Central memory CD8-positive, alpha-beta T cell (primary cell): ENCODE data around the gene EPHX1.
A peak's percentile ranks its signal among the peaks of the same experiment; 100 is the strongest.
"Not testable (repeated sequence)": the region's sequence is repeated elsewhere in the genome, so short reads cannot be mapped to it uniquely, and the experiment has no call there.

Source experiments
- ATAC-seq: fragments of 150-1000 bp; cut with Tn5 transposase; replicated peaks from 2 replicates; pipeline ENCODE4 v1.10.0; 2022; ENCODE audit warnings: mild to moderate bottlenecking, moderate FRiP score, moderate number of reproducible peaks; ENCODE audit not compliant: poor library complexity, severe bottlenecking; ENCODE audit errors: extremely low read depth
- DNase-seq, 2 donors: peaks; one replicate each; pipeline ENCODE4 v3.0.0; 2021; ENCODE audit warnings: low spot score in 2 of 2
- H3K27ac Mint-ChIP-seq: one replicate; pipeline ENCODE4 v1.8.0; 2022; ENCODE audit warnings: low read depth, mild to moderate bottlenecking, moderate library complexity, mixed read lengths
- H3K27me3 Mint-ChIP-seq: one replicate; pipeline ENCODE4 v1.8.0; 2022; ENCODE audit warnings: mixed read lengths
- H3K36me3 Mint-ChIP-seq: one replicate; pipeline ENCODE4 v1.8.0; 2022; ENCODE audit warnings: mild to moderate bottlenecking, moderate library complexity, mixed read lengths; ENCODE audit not compliant: insufficient read depth
- H3K4me1 Mint-ChIP-seq: one replicate; pipeline ENCODE4 v1.8.0; 2022; ENCODE audit warnings: mixed read lengths
- H3K4me3 Mint-ChIP-seq: one replicate; pipeline ENCODE4 v1.8.0; 2022; ENCODE audit warnings: mild to moderate bottlenecking, moderate library complexity, mixed read lengths
- H3K9me3 Mint-ChIP-seq: one replicate; pipeline ENCODE4 v1.8.0; 2022; ENCODE audit warnings: mixed read lengths

Gene EPHX1

GRCh38 chr1:225809842-225810578, at the start of gene EPHX1:
Gene EPHX1, plus strand, starts transcription at chr1:225810124. Its CDS starts 18,606 bp downstream, at chr1:225828730.
- H3K36me3 Mint-ChIP-seq = no peaks in the 10 kb centered on the region
- peaks cover 10% of the 10 kb centered on the region for H3K4me1 Mint-ChIP-seq
- H3K4me3 Mint-ChIP-seq = peak within 1 kb of the TSS; percentile 80
- no peaks in the 10 kb centered on the region for H3K9me3 Mint-ChIP-seq
- DNase-seq = peak; percentile 20 to 32
- peak within 1 kb of the TSS; percentile 76 for H3K27ac Mint-ChIP-seq
- H3K27me3 Mint-ChIP-seq = no peaks in the 10 kb centered on the region
- ATAC-seq = peak; percentile 80

GRCh38 chr1:225760531-225760930, 49.4 kb upstream of the EPHX1 start:
- H3K4me1 Mint-ChIP-seq = no peaks in the 10 kb centered on the region
- H3K27me3 Mint-ChIP-seq = peaks cover 57% of the 10 kb centered on the region
- no peak overlapping the region for H3K27ac Mint-ChIP-seq
- no peak overlapping the region for H3K4me3 Mint-ChIP-seq
- DNase-seq (no peak), ATAC-seq (no peak)
- H3K9me3 Mint-ChIP-seq = no peaks in the 10 kb centered on the region
- H3K36me3 Mint-ChIP-seq = no peaks in the 10 kb centered on the region

DNA sequence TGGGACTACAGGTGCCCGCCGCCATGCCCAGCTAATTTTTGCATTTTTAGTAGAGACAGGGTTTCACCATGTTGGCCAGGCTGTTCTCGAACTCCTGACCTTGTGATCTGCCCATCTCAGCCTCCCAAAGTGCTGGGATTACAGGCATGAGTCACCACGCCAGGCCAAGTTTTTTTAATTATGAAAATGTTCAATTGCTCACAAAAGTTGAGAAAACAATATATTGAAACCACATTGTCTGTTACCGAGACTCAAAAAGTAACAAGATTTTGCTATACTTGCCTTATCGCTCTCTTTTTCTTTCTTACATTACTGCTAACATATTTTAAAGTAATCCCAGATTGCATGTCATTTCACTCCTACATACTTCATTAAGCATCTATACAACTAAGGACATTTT, 48.5 kb upstream of the EPHX1 start:
- H3K9me3 Mint-ChIP-seq, ATAC-seq, H3K4me3 Mint-ChIP-seq, DNase-seq, H3K27ac Mint-ChIP-seq, H3K36me3 Mint-ChIP-seq, H3K4me1 Mint-ChIP-seq: not testable (repeated sequence)
- peaks cover 66% of the 10 kb centered on the region for H3K27me3 Mint-ChIP-seq

DNA sequence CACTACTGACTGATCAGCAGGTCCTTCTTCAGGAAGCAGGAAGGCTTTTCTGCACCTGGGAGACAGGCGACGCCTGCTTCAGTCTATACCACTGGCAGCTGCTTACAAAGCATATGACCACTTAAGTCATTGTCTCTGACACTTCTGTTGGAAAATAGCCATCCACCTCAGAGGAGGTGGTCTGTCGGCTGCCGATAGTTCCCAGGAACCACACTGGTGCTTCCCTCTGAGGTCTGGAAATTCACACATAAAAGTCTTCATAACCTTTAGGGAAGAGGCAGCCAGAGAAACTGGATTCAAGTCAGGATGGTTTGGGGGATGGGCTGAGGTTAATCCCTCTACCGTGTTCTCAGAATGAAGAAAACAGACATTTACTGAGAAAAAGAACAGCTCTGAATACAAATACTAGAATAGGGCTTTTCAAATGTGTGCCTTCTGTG, 47.9 kb upstream of the EPHX1 start:
- H3K4me1 Mint-ChIP-seq = no peaks in the 10 kb centered on the region
- DNase-seq (no peak), ATAC-seq (no peak)
- peaks cover 68% of the 10 kb centered on the region for H3K27me3 Mint-ChIP-seq
- no peak overlapping the region for H3K27ac Mint-ChIP-seq
- no peaks in the 10 kb centered on the region for H3K36me3 Mint-ChIP-seq
- H3K4me3 Mint-ChIP-seq = no peak overlapping the region
- no peaks in the 10 kb centered on the region for H3K9me3 Mint-ChIP-seq

DNA sequence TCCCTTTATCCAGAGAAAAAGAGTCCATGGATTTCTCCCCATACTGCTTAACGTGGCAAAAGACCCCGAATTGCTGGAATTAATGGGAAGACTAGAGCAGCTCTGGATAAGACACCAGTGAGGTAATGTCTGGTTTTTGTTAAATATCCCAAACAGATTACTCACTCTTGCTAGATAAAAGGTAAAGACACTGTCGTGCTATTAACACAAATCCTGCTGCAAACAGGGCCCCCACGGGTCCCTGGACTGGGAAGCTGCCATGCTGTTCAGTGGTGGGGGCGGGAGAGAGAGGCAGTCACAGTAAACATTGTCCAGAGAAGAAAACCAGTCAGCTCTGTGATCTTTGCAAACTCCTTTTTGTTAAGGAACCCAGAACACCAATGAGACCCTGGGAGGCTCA, 47.5 kb upstream of the EPHX1 start:
- Mint-ChIP-seq H3K27me3 (peaks cover 64% of the 10 kb centered on the region), H3K27ac (no peak overlapping the region), H3K9me3 (no peaks in the 10 kb centered on the region), H3K36me3 (no peaks in the 10 kb centered on the region), H3K4me3 (no peak overlapping the region), H3K4me1 (no peaks in the 10 kb centered on the region)
- DNase-seq = no peak
- ATAC-seq = no peak

DNA sequence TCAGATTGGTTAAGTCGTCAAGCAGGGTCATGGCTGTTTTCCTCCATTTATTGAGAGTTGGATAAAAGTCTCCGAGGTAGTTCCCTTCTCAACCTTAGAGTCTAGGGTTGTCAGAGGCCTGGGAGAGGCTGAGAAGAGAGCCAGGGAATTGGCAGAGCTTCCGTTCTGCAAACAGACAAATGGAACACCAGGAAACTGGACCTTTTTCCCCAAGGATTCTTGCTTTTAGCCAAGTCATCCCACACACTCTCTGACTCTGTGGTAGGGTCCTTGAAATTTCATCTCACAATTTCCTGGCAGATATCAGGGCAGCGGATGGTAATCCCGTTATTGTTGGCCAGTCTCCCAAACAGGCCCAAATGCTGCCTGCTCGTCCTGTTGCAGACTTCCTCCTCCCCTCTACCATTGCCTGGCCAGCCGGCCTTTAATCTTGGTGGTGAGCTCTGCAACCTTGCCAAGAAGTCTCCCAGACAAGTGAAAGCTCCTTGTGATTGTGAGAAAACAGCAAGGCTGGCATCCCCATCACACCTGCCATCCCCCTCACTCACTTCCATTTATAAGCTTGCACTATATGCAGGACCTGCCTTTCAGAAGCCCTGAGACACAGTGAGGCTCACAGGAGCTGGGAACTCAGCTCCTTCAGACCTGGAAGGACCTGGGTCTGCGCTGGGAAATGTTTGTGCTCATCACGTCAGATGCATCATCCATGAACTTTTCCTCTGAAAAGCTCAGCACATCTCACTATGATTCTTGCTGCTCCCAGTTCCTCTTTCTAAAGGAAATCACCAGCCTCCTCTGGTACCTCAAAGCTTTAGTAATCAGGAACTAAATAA, 46.0 kb upstream of the EPHX1 start:
- no peaks in the 10 kb centered on the region for H3K4me1 Mint-ChIP-seq
- H3K4me3 Mint-ChIP-seq = no peak overlapping the region
- H3K27ac Mint-ChIP-seq = no peak overlapping the region
- no peak for ATAC-seq
- H3K27me3 Mint-ChIP-seq = peaks cover 54% of the 10 kb centered on the region
- no peaks in the 10 kb centered on the region for H3K9me3 Mint-ChIP-seq
- H3K36me3 Mint-ChIP-seq = no peaks in the 10 kb centered on the region
- DNase-seq = no peak

- no peak for ATAC-seq
- DNase-seq = no peak
- no peaks in the 10 kb centered on the region for H3K4me1 Mint-ChIP-seq
- H3K27ac Mint-ChIP-seq = no peak overlapping the region
- H3K9me3 Mint-ChIP-seq = no peaks in the 10 kb centered on the region
- no peaks in the 10 kb centered on the region for H3K36me3 Mint-ChIP-seq
- H3K27me3 Mint-ChIP-seq = peaks cover 47% of the 10 kb centered on the region
- no peak overlapping the region for H3K4me3 Mint-ChIP-seq
Measured at GRCh38 chr1:225765982-225766674, 43.8 kb upstream of the EPHX1 start.

GRCh38 chr1:225766967-225767633, 42.8 kb upstream of the EPHX1 start:
- H3K4me3 Mint-ChIP-seq = no peak overlapping the region

GRCh38 chr1:225767634-225768540, 42.0 kb upstream of the EPHX1 start:
- no peak for ATAC-seq
- no peak overlapping the region for H3K27ac Mint-ChIP-seq
- no peaks in the 10 kb centered on the region for H3K9me3 Mint-ChIP-seq
- DNase-seq = no peak
- no peak overlapping the region for H3K4me3 Mint-ChIP-seq
- H3K36me3 Mint-ChIP-seq = no peaks in the 10 kb centered on the region
- H3K4me1 Mint-ChIP-seq = no peaks in the 10 kb centered on the region
- H3K27me3 Mint-ChIP-seq = peaks cover 31% of the 10 kb centered on the region

More at GRCh38 chr1:225766967-225767633, 42.8 kb upstream of the EPHX1 start:
- DNase-seq = no peak
- no peak for ATAC-seq
- Mint-ChIP-seq H3K27ac (no peak overlapping the region), H3K27me3 (peaks cover 38% of the 10 kb centered on the region), H3K9me3 (no peaks in the 10 kb centered on the region), H3K36me3 (no peaks in the 10 kb centered on the region), H3K4me1 (no peaks in the 10 kb centered on the region)

GRCh38 chr1:225768662-225769426, 41.1 kb upstream of the EPHX1 start:
- ATAC-seq (no peak), DNase-seq (no peak)
- no peaks in the 10 kb centered on the region for H3K9me3 Mint-ChIP-seq
- no peaks in the 10 kb centered on the region for H3K36me3 Mint-ChIP-seq
- H3K27ac Mint-ChIP-seq = no peak overlapping the region
- H3K4me3 Mint-ChIP-seq = no peak overlapping the region
- no peaks in the 10 kb centered on the region for H3K4me1 Mint-ChIP-seq
- peaks cover 28% of the 10 kb centered on the region for H3K27me3 Mint-ChIP-seq

DNA sequence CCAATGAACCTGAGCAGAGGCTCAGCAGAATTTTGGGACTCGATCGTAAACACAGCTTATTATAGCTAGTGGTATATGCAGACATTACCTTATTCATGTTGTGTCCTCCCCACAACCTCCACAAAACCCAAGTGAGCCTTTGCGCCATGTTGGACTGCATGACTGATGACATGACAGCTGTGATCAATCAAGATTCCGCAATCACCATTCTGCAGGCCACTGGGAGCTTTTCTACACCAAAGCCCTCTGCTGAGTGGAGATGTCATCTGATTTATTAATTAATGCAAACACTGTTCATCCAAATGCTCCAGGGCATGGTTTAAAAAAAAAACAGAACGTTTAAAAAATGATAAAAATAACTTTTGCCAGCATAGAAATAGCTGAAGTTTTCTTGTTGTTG, 40.2 kb upstream of the EPHX1 start:
- no peak for ATAC-seq
- no peak for DNase-seq
- H3K4me3 Mint-ChIP-seq = no peak overlapping the region
- peaks cover under 1% of the 10 kb centered on the region for H3K4me1 Mint-ChIP-seq
- H3K36me3 Mint-ChIP-seq = no peaks in the 10 kb centered on the region
- H3K9me3 Mint-ChIP-seq = no peaks in the 10 kb centered on the region
- no peak overlapping the region for H3K27ac Mint-ChIP-seq
- peaks cover 21% of the 10 kb centered on the region for H3K27me3 Mint-ChIP-seq
